A673 (cell line): ENCODE measurements around the gene TSG101. TPM values are rescaled to one million over a fixed set of nuclear protein-coding genes. Genes with fewer than 3 reads are reported as not detected.

Experiments used
- BruUV-seq: library from RNA; stranded (reverse); fragments of 400-500 nt; replicated peaks from 2 replicates; lab custom pipeline; 2021; lab: Mats Ljungman, UMichigan
- CTCF ChIA-PET: fragments of 300-600 bp; sonication (Branson Sonifier 250); formaldehyde crosslinking; loops from one replicate; lab custom pipeline; 2022; ENCODE audit warnings: antibody characterized with exemption; lab: Charles Lee
- POLR2A ChIA-PET: fragments of 300-600 bp; sonication (Branson Sonifier 250); formaldehyde crosslinking; loops from one replicate; lab custom pipeline; 2022; ENCODE audit warnings: antibody characterized with exemption; ENCODE audit not compliant: low non-redundant PET; lab: Charles Lee
- DNase-seq: peaks from one replicate; pipeline ENCODE4 v3.0.0-alpha.2; 2015; ENCODE audit warnings: low spot score
- H3K27ac ChIP-seq: fragments of 200-600 bp; sonication (generic); 2 replicates; pipeline ENCODE4 v1.5.1; 2016; ENCODE audit warnings: mixed run types, low read depth, mild to moderate bottlenecking, mixed read lengths, antibody characterized with exemption, low read length; ENCODE audit not compliant: poor library complexity, severe bottlenecking
- H3K27me3 ChIP-seq: fragments of 200-600 bp; sonication (generic); replicated peaks from 2 replicates; pipeline ENCODE4 v1.6.1; 2017; ENCODE audit warnings: mixed run types, low read depth, mild to moderate bottlenecking, mixed read lengths, antibody characterized with exemption, low read length; ENCODE audit not compliant: insufficient read depth, poor library complexity
- H3K36me3 ChIP-seq: fragments of 200-600 bp; sonication (generic); 2 replicates; pipeline ENCODE4 v1.6.1; 2016; ENCODE audit warnings: mixed run types, mild to moderate bottlenecking, mixed read lengths, antibody characterized with exemption, low read length; ENCODE audit not compliant: insufficient read depth, poor library complexity, severe bottlenecking
- H3K4me1 ChIP-seq: fragments of 200-600 bp; sonication (generic); 2 replicates; pipeline ENCODE4 v1.6.1; 2017; ENCODE audit warnings: mixed run types, mild to moderate bottlenecking, mixed read lengths, antibody characterized with exemption, low read length; ENCODE audit not compliant: insufficient read depth, poor library complexity, severe bottlenecking
- H3K4me3 ChIP-seq: fragments of 200-600 bp; sonication (generic); 2 replicates; pipeline ENCODE4 v1.5.1; 2016; ENCODE audit warnings: low read depth, mixed run types, mild to moderate bottlenecking, mixed read lengths, low read length; ENCODE audit not compliant: poor library complexity, severe bottlenecking
- H3K9me3 ChIP-seq: fragments of 200-600 bp; sonication (generic); 2 replicates; pipeline ENCODE4 v1.6.1; 2016; ENCODE audit warnings: mixed run types, low read depth, mild to moderate bottlenecking, mixed read lengths, antibody characterized with exemption, low read length; ENCODE audit not compliant: poor library complexity, severe bottlenecking
- CTCF ChIP-seq: fragments of 300-800, 200-600 bp; sonication (generic); conservative IDR thresholded peaks from 2 replicates; pipeline ENCODE4 v1.5.1; 2017; ENCODE audit warnings: low read depth, mild to moderate bottlenecking, antibody characterized with exemption, low read length, moderate library complexity, mixed read lengths
- EZH2 ChIP-seq: fragments of 200-600 bp; sonication (generic); IDR thresholded peaks from 2 replicates; pipeline ENCODE4 v1.6.1; 2017; ENCODE audit warnings: borderline replicate concordance, low read depth, mild to moderate bottlenecking, mixed read lengths, antibody characterized with exemption, low read length; ENCODE audit not compliant: poor library complexity, severe bottlenecking
- intact Hi-C: fragments of 100-400 bp; cut with micrococcal nuclease; formaldehyde crosslinking; loops from one replicate; pipeline ENCODE4 v1.10.0; 2022; ENCODE audit not compliant: unreplicated experiment
- total RNA-seq: library from RNA; stranded (reverse); gene quantifications from 2 replicates; pipeline ENCODE4 v1.2.3, GENCODE V29; 2021

Gene TSG101
- total RNA-seq, 1 experiment from 2014 or later: 48.2 TPM

DNA sequence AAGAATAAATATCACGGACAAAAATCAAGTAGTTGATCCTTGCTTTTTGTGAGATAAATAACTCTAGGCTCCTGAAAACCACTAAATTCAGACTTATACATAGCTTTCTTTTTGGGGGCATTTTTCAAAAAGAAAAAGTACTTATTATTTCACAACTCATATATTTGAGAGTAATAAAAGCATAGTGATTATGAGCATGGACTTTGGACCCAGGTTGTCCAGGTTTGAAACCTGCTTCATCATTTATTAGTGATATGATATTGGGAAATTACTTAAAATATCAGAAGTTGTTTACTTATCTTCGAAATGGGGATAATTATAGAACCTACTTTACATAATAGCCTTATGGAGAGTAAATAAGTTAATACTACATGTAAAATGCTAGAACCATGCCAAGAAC, 88.1 kb downstream of the TSG101 start:
- no TSS peak for BruUV-seq
- H3K27me3 ChIP-seq: no peaks in the 10 kb centered on the region
- intact Hi-C loops: no loop called here
- no peaks in the 10 kb centered on the region for H3K4me1 ChIP-seq
- H3K27ac ChIP-seq: no peak overlapping the region
- H3K4me3 ChIP-seq: no peak overlapping the region
- H3K36me3 ChIP-seq: no peaks in the 10 kb centered on the region
- ChIA-PET CTCF (no interaction called here), POLR2A (no interaction called here)
- DNase-seq: no peak
- no peaks in the 10 kb centered on the region for H3K9me3 ChIP-seq
- TF ChIP-seq CTCF (no peak), EZH2 (no peak)

Other genes starting within 250 kb of the TSG101 start
- gene HPS5, start 204.8 kb downstream of the TSG101 start, total RNA-seq: 17.7 and 18.9 TPM in 2 replicates
- 46.9 and 56.2 TPM in 2 replicates for gene GTF2H1, start 204.4 kb downstream of the TSG101 start, total RNA-seq
- gene LDHA, start 132.4 kb downstream of the TSG101 start, total RNA-seq: 613 and 715 TPM in 2 replicates
- not detected in 2 replicates for gene LDHC, start 114.6 kb downstream of the TSG101 start, total RNA-seq
- not detected in 2 replicates for gene LDHAL6A, start 71.1 kb downstream of the TSG101 start, total RNA-seq
- gene UEVLD, start 61.8 kb upstream of the TSG101 start, total RNA-seq: 17.5 and 17.8 TPM in 2 replicates
- gene MISFA, start 72.8 kb upstream of the TSG101 start, total RNA-seq: 4.6 and 5.8 TPM in 2 replicates
- 13.1 and 16.1 TPM in 2 replicates for gene SPTY2D1, start 107.4 kb upstream of the TSG101 start, total RNA-seq
- gene TMEM86A, start 171.8 kb upstream of the TSG101 start, total RNA-seq: 0.09 and 0.24 TPM in 2 replicates
- gene IGSF22, start 199.2 kb upstream of the TSG101 start, total RNA-seq: not detected in 2 replicates